Measurements from ENCODE around the gene ZNF385B.

- no peak for TF ChIP-seq POLR2A (IDR thresholded peaks at IDR 0.05)
- no peak for TF ChIP-seq CTCF (IDR thresholded peaks at IDR 0.05)
- no peak for TF ChIP-seq EP300 (IDR thresholded peaks at IDR 0.05)
Observed at GRCh38 chr2:179692043-179692442, 169.4 kb downstream of the ZNF385B start.

All from ovary (tissue), 3 donors.